ENCODE data around the gene POLG2.
"Not testable (repeated sequence)": the region's sequence is repeated elsewhere in the genome, so short reads cannot be mapped to it uniquely, and the experiment has no call there.

POLG2 gene

DNA sequence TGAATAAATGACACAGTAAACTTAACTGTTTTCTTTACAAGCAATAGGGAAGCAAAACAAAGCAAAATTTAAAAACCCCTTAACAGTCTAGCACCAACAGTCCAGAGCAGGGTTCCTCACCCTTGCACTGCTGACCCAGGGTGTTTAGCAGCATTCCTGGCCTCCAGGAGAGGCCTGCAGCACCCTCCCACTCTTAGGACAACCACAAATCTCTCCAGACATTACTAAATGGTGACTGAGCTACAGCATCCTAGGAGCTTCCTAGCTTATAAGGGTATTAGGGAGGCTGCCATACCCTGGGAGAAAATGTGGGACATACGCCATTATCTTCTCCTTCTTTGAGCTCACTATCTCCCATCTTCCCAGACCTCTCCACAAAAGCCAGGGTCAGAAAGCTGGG, 15.9 kb downstream of the POLG2 start:
- DNase-seq, result no peak

GRCh38 chr17:64477849-64478248, 19.0 kb downstream of the POLG2 start:
- no peak for DNase-seq

DNA sequence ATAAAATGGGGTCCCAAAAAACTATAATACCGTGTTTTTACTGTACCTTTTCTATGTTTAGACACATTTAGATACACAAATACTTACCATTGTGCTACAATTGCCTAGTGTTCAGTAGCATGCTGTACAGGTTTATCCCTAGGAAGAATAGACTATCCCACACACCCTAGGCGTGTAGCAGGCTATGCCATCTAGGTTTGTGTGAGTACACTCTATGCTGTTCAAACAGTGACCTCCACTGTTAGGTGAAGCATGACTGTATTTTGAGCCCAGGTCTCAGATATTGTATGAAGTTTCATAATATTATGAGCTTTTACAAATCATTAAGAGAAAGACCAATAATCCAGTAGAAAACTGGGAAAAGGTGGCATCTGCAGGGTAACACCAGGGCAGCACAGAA, 24.3 kb downstream of the POLG2 start:
- DNase-seq, result no peak

DNA sequence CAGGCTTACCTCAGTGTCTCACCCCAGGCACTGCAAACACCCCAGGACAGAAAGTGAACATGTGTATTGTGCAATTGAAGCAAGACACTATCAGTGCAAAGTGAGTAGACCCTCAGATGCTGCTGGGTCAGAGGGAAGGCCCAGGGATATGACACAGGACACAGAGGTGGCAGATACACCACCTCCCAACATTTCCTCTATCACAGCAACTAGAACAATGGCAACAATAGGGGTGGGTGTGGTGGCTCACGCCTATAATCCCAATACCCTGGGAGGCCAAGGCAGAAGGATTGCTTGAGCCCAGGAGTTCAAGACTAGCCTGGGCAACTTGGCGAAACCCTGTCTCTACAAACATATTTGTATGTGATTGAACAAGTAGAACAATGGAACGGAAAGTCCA, 25.4 kb downstream of the POLG2 start:
- DNase-seq, result no peak

- no peak for DNase-seq
Observed at GRCh38 chr17:64470625-64471024, 26.2 kb downstream of the POLG2 start.

GRCh38 chr17:64466834-64467233, 30.0 kb downstream of the POLG2 start:
- not testable (repeated sequence) for DNase-seq

DNA sequence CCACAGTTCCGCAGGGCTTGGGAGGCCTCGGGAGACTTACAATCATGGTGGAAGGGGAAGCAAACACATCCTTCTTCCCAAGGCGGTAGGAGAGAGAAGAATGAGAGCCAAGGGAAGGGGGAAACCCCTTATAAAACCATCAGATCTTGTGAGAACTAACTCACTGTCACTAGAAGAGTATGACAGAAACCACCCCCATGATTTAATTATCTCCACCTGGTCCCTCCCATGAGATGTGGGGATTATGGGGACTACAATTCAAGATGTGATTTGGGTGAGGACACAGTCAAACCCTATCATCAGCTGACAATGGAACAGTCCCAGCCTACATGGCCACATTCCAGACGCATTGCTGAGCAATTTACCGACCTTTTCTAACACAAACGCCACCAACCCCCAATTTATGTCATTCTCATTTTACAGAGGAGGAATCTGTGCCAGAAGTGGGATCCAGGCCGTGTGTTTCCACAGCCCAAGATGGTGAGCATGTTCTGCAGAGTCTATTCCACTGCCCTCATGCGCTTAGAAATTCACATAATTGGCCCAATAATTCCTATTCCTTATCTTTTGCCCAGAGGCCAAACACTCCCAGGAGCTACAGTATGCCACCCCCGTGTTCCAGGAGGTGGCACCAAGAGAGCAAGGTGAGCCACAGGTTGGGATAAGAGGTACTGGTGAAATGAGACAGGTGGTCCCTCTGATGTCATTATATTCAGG, 30.7 kb downstream of the POLG2 start:
- DNase-seq, result peak; percentile 40

DNA sequence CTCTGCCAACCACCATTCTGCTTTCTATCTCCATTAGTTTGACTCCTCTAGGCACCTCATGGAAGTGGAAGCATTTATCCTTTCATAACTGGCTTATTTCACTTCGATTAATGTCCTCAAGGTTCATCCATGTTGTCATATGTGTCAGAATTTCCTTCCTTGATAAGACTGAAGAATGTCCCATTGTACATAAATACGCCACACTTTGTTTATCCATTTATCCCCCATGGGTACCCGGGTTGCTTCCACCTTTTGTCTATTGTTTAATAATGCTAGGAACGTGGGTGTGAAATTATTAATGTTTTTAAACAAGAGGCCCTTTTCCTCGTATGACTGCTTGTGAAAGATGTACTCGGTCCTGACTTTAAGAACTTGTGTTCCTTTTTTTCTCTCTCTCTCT, 35.1 kb downstream of the POLG2 start:
- DNase-seq, result no peak

DNA sequence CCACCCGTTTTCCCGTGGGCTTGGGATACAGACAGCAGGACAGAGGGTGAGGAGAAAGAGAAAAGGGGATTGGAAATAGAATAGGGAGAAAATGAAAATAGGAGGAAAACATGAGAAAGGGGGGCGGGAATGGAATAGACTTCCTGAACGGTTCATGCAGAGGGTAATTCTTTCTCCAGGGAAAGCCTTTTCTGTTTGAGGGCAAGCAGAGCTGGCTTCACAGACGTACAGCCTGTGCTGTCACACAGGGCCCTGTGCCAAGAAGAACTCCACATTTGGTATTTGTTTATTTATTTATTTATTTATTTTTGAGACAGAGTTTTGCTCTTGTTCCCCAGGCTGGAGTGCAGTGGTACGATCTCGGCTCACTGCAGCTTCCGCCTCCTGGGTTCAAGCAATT, 35.9 kb downstream of the POLG2 start:
- DNase-seq, result peak; percentile 6

DNA sequence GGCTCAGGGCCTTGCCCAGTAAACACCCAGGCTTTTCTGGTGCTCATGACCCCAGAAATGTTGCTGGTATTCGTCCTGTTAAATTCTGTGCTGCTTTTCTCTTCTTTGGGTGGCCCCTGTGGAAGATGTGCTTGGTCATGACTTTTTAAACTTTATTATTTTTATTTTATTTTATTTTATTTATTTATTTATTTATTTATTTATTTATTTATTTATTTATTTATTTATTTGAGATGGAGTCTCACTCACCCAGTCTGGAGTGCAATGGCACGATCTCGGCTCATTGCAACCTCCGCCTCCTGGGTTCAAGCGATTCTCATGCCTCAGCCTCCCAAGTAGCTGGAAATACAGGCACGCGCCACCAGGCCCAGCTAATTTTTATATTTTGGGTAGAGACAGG, 37.0 kb downstream of the POLG2 start:
- not testable (repeated sequence) for DNase-seq

DNA sequence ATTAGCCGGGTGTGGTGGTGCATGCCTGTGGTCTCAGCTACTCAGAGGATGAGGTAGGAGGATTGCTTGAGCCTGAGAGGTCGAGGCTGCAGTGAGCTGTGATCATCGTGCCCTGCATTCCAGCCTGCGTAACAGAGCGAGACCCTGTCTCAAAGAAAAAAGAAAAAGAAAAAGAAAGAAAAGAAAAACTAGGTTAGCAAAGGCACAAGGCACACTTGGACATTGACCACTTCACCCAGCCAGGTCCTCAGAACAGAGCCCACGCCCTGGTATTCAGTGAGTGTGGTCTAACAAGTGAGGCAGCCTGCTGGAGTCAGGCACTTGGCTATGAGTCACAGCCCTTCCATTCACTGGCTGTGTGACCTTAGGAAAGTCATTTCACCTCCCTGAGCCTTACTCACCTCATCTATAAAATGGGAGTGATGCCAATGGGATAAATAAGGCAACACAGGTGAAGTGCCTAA, 37.5 kb downstream of the POLG2 start:
- peak; percentile 50 for DNase-seq

GRCh38 chr17:64458756-64459155, 38.1 kb downstream of the POLG2 start:
- no peak for DNase-seq

- peak; percentile 47 for DNase-seq
Observed at GRCh38 chr17:64457156-64457555, 39.7 kb downstream of the POLG2 start.

GRCh38 chr17:64455993-64456885, 40.6 kb downstream of the POLG2 start:
- DNase-seq, result no peak

DNA sequence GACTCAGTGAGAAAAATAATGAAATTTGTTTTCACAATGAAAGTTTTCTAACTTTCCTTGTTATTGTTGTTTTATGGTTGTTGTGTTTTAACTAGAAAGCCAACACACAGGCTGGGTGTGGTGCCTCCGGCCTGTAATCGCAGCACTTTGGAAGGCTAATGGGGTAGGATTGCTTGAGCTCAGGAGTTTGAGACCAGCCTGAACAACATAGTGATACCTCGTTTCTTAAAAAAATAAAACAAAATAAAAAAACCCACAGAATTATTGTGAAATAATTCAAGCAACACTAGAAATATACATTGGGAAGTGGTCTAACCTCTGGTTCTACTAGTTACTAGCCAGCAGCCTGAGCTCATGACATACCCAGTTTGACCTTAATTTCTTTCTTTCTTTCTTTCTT, 47.3 kb downstream of the POLG2 start:
- DNase-seq, result no peak

DNA sequence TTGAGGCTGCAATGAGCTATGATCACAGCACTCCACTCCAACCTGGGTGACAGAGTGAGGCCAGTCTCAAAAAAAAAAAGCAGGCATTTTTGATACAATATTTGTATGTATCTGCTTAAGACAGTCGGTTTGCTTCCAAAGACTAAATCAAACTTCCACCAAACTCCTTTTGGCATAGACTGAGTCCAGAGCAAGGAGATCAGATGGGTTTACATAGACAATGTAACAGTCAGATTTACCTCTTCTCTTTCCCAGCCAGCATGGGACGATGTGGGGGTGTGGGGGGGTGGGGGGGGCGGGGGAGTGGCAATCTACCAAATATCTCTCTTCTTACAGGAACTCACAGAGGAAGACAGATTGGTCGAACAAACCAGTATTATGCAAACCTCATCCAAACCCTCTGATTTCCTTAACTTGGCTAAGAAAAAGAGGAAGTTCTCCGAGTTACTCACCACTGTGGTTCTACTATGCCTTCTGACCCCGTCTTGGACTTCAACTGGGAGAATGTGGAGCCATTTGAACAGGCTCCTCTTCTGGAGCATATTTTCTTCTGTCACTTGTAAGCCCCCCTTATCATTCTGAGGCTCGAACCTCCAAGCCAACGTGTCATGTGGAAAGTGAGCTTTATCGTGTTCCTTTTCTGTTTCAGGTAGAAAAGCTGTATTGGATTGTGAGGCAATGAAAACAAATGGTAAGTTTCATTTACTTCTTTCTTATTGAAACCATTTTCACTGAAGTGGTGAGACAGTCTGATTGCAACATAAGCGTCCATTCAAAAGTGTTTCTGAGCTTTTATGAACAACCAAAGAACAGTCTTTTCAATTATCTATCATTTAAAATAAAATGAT, 48.0 kb downstream of the POLG2 start, which contains the start of gene MILR1:
MILR1 (plus strand) TSS at position 451 of the 848 bp plus-strand sequence; CDS start at position 505, 54 bp downstream.
- DNase-seq, result peak; percentile 48

GRCh38 chr17:64447526-64447925, 49.3 kb downstream of the POLG2 start:
- DNase-seq, result no peak

DNA sequence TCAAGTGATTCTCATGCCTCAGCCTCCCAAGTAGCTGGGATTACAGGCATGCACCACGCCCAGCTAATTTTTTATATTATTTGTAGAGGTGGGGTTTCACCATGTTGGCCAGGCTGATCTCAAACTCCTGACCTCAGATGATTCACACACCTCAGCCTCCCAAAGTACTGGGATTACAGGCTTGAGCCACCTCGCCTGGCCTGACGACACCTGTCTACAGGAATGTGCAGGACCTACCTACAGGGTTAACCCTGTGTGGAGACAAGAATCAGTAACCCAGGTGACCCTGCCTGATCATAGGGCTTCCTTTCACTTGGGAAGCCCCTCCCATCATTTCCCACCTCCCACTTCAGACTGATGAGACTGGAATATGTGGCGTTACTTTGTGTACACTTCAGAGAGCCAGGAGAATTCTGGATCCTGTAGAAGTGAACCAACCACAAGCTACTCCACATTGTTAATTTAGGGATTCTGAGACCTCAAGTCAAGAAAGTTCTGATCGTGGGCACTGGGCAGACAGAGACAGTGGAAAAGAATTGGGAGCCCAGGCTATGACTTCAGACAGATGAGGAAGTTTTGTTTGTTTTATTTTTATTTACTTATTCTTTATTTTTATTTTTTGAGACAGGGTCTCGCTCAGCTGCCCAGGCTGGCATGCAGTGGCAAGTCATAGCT, 53.6 kb downstream of the POLG2 start:
- no peak for DNase-seq

DNA sequence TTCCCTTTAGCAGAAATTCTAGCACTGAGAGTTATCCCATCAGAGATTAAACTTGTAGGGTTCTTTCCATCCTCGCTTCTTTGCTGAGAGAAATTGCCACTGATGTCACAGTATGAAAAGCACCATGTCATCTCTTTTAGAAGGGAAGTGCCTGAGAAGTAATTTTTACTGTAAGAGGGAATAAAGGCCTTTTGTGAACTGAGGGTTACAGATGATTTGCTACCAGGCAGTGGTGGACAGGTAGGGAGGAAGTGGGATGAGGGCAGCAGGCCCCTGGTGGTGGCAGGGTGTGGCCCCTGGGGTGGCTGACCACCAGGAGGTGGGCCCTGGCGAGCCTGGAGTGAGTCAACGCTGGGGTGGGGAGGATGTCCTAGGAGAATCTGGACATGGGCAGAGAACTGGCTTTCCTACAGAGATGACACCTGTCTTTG, 54.3 kb downstream of the POLG2 start:
- no peak for DNase-seq

GRCh38 chr17:64441772-64442540, 54.9 kb downstream of the POLG2 start:
- DNase-seq, result peak; percentile 65

- no peak for DNase-seq
Observed at GRCh38 chr17:64439956-64440355, 56.9 kb downstream of the POLG2 start.

All from fibroblast of skin of scalp (primary cell).